K562 (cell line): ENCODE results near the gene MLKL. TPM values are rescaled to one million over a fixed set of nuclear protein-coding genes. Genes with fewer than 3 reads are reported as not detected.

Source experiments
- BHLHE40 ChIP-seq: IDR thresholded peaks from 2 replicates; pipeline ENCODE4 v1.6.1; 2011; ENCODE audit warnings: low read length, improper control_type of control experiment
- CSDE1 ChIP-seq, 2 experiments: fragments of 450-650 bp; IDR thresholded peaks; 2 replicates each; pipeline ENCODE4 v1.6.1; 2016; ENCODE audit warnings: mild to moderate bottlenecking in 1 of 2
- DEAF1 ChIP-seq: fragments of 450-650 bp; formaldehyde crosslinking; IDR thresholded peaks from 2 replicates; pipeline ENCODE4 v1.4.0; 2020; ENCODE audit warnings: mild to moderate bottlenecking, moderate library complexity
- ESRRA ChIP-seq: fragments of 450-650 bp; IDR thresholded peaks from 2 replicates; pipeline ENCODE4 v1.6.1; 2014; ENCODE audit warnings: low read depth, mild to moderate bottlenecking, moderate library complexity, borderline replicate concordance
- GATA2 ChIP-seq: sonication (generic); formaldehyde crosslinking; IDR thresholded peaks from 2 replicates; pipeline ENCODE4 v1.4.0; 2020; ENCODE audit warnings: mild to moderate bottlenecking, missing genetic modification reagents
- HDGF ChIP-seq: fragments of 450-650 bp; IDR thresholded peaks from 2 replicates; pipeline ENCODE4 v1.6.1; 2016
- HMG20A ChIP-seq: fragments of 450-650 bp; formaldehyde crosslinking; conservative IDR thresholded peaks from 2 replicates; pipeline ENCODE4 v1.4.0; 2020; ENCODE audit warnings: mild to moderate bottlenecking, mixed read lengths
- MAZ ChIP-seq, 2 experiments: fragments of 450-650 bp in 1 of 2; sonication (generic) in 1 of 2; formaldehyde crosslinking; IDR thresholded peaks in 1 of 2; conservative IDR thresholded peaks in 1 of 2; 2 replicates each; pipeline versions ENCODE4 v1.4.0 to v1.5.0; 2020; ENCODE audit warnings: mild to moderate bottlenecking in 1 of 2, missing genetic modification reagents in 1 of 2
- MYNN ChIP-seq, 2 experiments: sonication (generic); formaldehyde crosslinking in 1 of 2; IDR thresholded peaks; 2 replicates each; pipeline versions ENCODE4 v1.5.0 to v1.6.1; 2016 to 2020; ENCODE audit warnings: antibody characterized with exemption in 1 of 2, missing genetic modification reagents in 1 of 2
- PRMT5 ChIP-seq: sonication (generic); formaldehyde crosslinking; IDR thresholded peaks from 2 replicates; pipeline ENCODE4 v1.5.0; 2020; ENCODE audit warnings: missing genetic modification reagents
- RCOR1 ChIP-seq, 2 experiments: IDR thresholded peaks; 2 replicates each; pipeline ENCODE4 v1.6.1; 2012; ENCODE audit warnings: low read depth in 2 of 2, low read length in 2 of 2, borderline replicate concordance in 1 of 2, improper control_type of control experiment in 1 of 2
- REST ChIP-seq, 2 experiments: fragments of 450-650 bp; formaldehyde crosslinking in 1 of 2; IDR thresholded peaks; 2 replicates each; pipeline versions ENCODE4 v1.4.0 to v1.6.1; 2014 to 2020; ENCODE audit warnings: mild to moderate bottlenecking in 2 of 2, borderline replicate concordance in 1 of 2, low read depth in 1 of 2
- SMC3 ChIP-seq: conservative IDR thresholded peaks from 2 replicates; pipeline ENCODE4 v1.6.1; 2011; ENCODE audit warnings: low read depth, low read length, improper control_type of control experiment; ENCODE audit not compliant: insufficient read depth
- VEZF1 ChIP-seq: fragments of 200-800 bp; sonication (Bioruptor generic); IDR thresholded peaks from 2 replicates; pipeline ENCODE4 v1.6.1; 2017; ENCODE audit warnings: missing genetic modification characterization, missing compliant biosample characterization
- YBX1 ChIP-seq: fragments of 450-650 bp; IDR thresholded peaks from 2 replicates; pipeline ENCODE4 v1.7.1; 2016; ENCODE audit warnings: mild to moderate bottlenecking
- ZBTB1 ChIP-seq: sonication (generic); formaldehyde crosslinking; IDR thresholded peaks from 2 replicates; pipeline ENCODE4 v1.8.1; 2023; ENCODE audit warnings: missing genetic modification reagents, low read depth, mild to moderate bottlenecking, borderline replicate concordance
- ZNF668 ChIP-seq: fragments of 250-450 bp; sonication (Bioruptor Pico); IDR thresholded peaks from 2 replicates; pipeline ENCODE4 v1.8.0; 2022; ENCODE audit warnings: mild to moderate bottlenecking, inconsistent platforms
- polyA plus RNA-seq, 8 experiments: library from polyadenylated mRNA; depleted of rRNA in 4 of 8; stranded (reverse) in 5 of 8; unstranded in 3 of 8; fragments of >200 nt; fragmentation: Nextera tagmentation in 2 of 8; fragmentation: Illumina TruSeq in 1 of 8; extraction: Ambion mirVana in 2 of 8; extraction: Trizol in 1 of 8; gene quantifications; 2 replicates each; pipeline versions ENCODE4 v1.2.1 to v1.2.3, GENCODE V29; 2011 to 2014; ENCODE audit warnings: inconsistent platforms in 1 of 8, missing spikeins in 1 of 8
- total RNA-seq, 7 experiments: library from RNA; depleted of rRNA in 6 of 7; stranded (reverse); fragments of >200 nt in 6 of 7; fragmentation: Illumina TruSeq in 2 of 7; extraction: Trizol in 2 of 7; gene quantifications; 2 replicates each; pipeline versions ENCODE4 v1.2.1 to v1.2.3, GENCODE V29; 2011 to 2021; ENCODE audit warnings: low replicate concordance in 1 of 7

MLKL gene
- total and polyA plus RNA-seq, 9 of the 15 experiments (the other 6 are each of a cell fraction or from before 2014, with no cell fraction given) = 1.6 to 6.1 (median 4.8) TPM

GRCh38 chr16:74623214-74623838 is 77.3 kb downstream of the MLKL start (continued):
- TF ChIP-seq ZBTB1 (CRISPR knock-in tag) (no peak), GATA2 (CRISPR knock-in tag) (no peak), HDGF (0 out of 2 replicates have a peak, but pooled peaks have one; percentile 52), HMG20A (CRISPR knock-in tag) (no peak), MAZ (CRISPR knock-in tag; conservative IDR thresholded peaks at IDR 0.05 in 1 of 2, IDR thresholded peaks at IDR 0.05 in 1 of 2) (0 out of 4 replicates have a peak, but pooled peaks of 1 of the 2 experiments have one; percentile 20), CSDE1 (IDR thresholded peaks at IDR 0.05) (no peak), RCOR1 (IDR thresholded peaks at IDR 0.05; ENCODE audit: borderline replicate concordance in 1 of 2, low read depth in 2 of 2, low read length in 2 of 2) (0 out of 4 replicates have a peak, but pooled peaks of 1 of the 2 experiments have one; percentile 26), SMC3 (peak; percentile 47), YBX1 (no peak), ZNF668 (CRISPR knock-in tag) (no peak), VEZF1 (no peak), MYNN (IDR thresholded peaks at IDR 0.05) (no peak), MYNN (CRISPR knock-in tag; IDR thresholded peaks at IDR 0.05) (no peak), DEAF1 (CRISPR knock-in tag) (peak; percentile 49; the same call in 1 of the 2 replicates), REST (IDR thresholded peaks at IDR 0.05; ENCODE audit: borderline replicate concordance) (peak; percentile 49; the same call in 1 of the 2 replicates), REST (CRISPR knock-in tag; IDR thresholded peaks at IDR 0.05; ENCODE audit: low read depth) (no peak), ESRRA (peak; percentile 65; the same call in 1 of the 2 replicates), PRMT5 (CRISPR knock-in tag) (no peak), BHLHE40 (no peak)
